Body of pancreas (tissue), 4 donors: ENCODE measurements around the gene ZNF652.

ENCODE experiments used
- CTCF ChIP-seq, 7 experiments: fragments of 450-650 bp in 4 of 7; fragments of 200-600 bp in 3 of 7; sonication (generic) in 3 of 7; IDR thresholded peaks; one replicate each; pipeline ENCODE4 v1.5.1; 2016 to 2019; ENCODE audit warnings: antibody characterized with exemption in 7 of 7
- POLR2A ChIP-seq, 3 donors: fragments of 450-650 bp; IDR thresholded peaks; one replicate each; pipeline ENCODE4 v1.6.1; 2016; ENCODE audit warnings: antibody characterized with exemption in 3 of 3, mild to moderate bottlenecking in 2 of 3

GRCh38 chr17:49288388-49288787, 73.7 kb downstream of the ZNF652 start:
- no peak for TF ChIP-seq CTCF (IDR thresholded peaks at IDR 0.05)
- no peak for TF ChIP-seq POLR2A (IDR thresholded peaks at IDR 0.05)
